ENCODE measurements around the gene VAV1. TPM values are rescaled to one million over a fixed set of nuclear protein-coding genes. Genes with fewer than 3 reads are reported as not detected.

The VAV1 gene
- total RNA-seq, 2 donors from 2014 or later, result 111 to 114 TPM

DNA sequence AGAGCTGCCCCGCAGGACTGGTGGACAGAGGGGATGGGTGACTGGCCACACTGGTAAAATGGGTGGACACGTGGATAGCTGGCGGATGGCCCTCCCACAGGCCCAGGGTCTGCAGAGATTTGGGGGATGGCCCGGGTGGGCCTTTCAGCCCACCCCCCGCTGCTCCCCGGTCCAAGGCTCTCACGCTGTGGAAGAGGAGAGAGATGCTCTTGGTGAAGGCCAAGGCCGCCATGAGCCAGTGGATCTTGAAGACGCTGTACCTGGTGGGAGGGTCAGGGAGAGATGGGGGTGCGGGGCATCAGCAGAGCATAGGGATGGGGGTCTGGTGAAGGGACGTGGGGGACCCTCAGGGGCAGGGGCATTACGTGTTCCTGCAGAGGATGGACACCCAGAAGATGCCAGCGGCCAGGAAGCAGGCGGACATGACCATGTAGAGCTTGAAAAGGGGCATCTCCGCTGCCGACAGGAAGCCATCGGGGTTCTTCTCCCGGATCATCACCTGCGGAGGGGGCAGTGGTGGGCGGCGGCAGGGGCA is 39.6 kb upstream of the VAV1 start:
- ATAC-seq (replicated peaks in 1 of 2) (no peak), DNase-seq (no peak)
- Mint-ChIP-seq H3K4me1 (ENCODE audit: low read depth) (peaks cover 18% of the 10 kb centered on the region), H3K4me3 (no peak overlapping the region), H3K27me3 (ENCODE audit: low read depth) (no peaks in the 10 kb centered on the region), H3K36me3 (ENCODE audit: insufficient read depth in 2 of 2) (peaks cover 5 to 19% of the 10 kb centered on the region in 2 donors), H3K27ac (no peak overlapping the region), H3K9me3 (no peaks in the 10 kb centered on the region)

DNA sequence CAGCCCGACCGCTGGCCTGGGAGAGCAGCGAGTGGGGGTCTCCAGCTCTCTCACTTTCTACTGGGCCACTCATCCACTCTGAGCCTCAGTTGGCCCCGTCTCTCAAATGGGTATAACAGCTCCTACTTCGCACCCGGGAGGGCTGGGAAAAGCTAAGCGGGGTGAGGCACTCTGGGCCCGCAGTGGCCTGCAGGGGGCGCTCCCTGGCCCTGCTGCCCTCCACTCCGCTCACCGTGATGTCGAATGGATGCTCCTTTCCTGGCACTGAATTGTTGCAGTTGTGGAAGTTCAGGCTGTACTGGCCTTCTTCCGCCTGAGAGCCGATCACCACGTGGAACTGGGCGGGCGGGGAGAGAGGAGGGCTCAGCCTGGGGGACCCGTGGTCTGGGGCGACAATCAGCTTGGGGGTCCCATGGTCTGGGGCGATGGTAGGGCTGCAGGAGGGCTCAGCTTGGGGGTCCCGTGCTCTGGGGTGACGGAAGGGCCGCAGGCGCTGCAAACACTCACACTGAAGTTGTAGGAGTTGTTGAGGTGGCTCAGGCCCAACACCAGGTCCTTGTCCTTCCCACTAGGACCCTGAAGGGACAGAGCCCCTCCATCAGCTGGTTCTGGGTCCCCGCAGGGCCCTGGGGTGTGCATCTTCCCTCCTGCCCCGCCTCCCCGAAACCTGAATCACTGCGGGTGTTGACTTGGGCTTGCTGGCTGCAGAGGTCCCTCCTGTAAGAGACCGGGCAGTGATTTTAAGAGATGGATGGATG is 39.0 kb upstream of the VAV1 start:
- no peak for DNase-seq
- Mint-ChIP-seq H3K36me3 (ENCODE audit: insufficient read depth in 2 of 2) (peaks cover 5 to 19% of the 10 kb centered on the region in 2 donors), H3K27me3 (ENCODE audit: low read depth) (no peaks in the 10 kb centered on the region), H3K4me1 (ENCODE audit: low read depth) (peaks cover 25% of the 10 kb centered on the region), H3K4me3 (no peak overlapping the region), H3K9me3 (no peaks in the 10 kb centered on the region), H3K27ac (no peak overlapping the region)
- no peak for ATAC-seq (replicated peaks in 1 of 2)

DNA sequence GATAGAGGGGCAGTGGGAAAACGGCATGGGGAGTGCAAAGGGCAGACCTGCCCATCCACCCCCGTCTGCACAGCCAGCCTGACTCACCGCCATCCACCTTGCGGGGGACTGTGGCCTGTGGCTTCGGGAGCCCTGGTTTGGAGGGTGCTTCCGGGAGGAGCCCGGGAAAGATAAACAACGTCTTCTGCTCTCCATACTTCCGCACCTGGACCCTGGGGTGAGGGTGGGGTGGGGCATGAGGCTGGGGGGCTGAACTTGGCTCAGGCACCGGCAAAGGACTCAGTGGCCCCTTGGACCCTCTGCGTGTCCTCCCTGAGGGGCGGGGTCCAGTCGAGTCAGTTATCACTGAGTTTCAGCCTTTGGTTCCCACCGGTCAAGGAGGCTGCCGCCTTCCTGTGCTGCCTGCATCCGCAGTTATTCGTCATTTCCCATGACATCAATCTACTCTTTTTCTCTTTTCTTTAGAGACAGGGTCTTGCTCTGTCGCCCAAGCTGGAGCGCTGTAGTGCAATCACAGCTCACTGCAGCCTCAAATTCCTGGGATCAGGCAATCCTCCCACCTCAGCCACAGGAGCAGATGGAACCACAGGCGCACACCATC is 38.3 kb upstream of the VAV1 start:
- DNase-seq (no peak), ATAC-seq (replicated peaks in 1 of 2) (no peak)
- no peaks in the 10 kb centered on the region for H3K27me3 Mint-ChIP-seq (ENCODE audit: low read depth)
- no peak overlapping the region for H3K27ac Mint-ChIP-seq
- H3K4me1 Mint-ChIP-seq (ENCODE audit: low read depth), result peaks cover 32% of the 10 kb centered on the region
- H3K4me3 Mint-ChIP-seq, result no peak overlapping the region
- H3K36me3 Mint-ChIP-seq (ENCODE audit: insufficient read depth in 2 of 2), result peaks cover 5 to 19% of the 10 kb centered on the region in 2 donors
- no peaks in the 10 kb centered on the region for H3K9me3 Mint-ChIP-seq

DNA sequence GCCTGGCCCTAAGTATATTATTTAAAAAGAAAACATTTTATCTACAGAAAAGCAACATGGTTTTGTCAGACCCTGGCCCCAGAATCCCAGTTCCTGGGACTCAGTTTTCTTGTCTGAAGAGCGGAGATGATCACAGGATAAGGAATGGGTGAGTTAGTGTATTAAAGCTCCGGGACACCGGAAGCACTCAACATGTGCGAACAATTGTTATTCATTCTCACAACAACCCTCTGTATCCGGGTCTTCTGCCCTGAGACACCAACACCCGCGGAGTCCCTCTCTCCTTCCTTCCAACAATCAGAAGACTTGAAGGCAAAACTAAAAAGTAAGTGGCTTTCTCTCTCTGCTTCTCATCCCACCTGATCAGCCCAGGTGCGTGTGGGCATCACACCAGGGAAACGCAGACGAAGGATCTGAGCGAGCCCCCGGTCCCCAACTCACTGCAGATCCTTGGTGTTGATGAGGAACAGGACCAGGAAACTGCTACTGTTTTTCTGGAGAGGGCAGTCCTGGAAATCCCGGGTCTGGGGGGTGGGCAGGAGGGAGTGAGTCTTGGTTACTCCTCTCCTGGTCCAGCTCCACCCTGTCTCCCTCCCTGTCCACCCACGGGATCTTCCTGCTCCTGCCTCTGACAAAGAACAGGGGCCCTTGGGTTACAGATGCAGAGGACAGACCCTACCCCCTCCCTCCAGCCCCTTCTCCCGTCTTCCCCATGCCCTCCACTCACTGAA is 37.2 kb upstream of the VAV1 start:
- Mint-ChIP-seq H3K27me3 (ENCODE audit: low read depth) (no peaks in the 10 kb centered on the region), H3K27ac (peak overlapping the region; percentile 98), H3K4me3 (peak overlapping the region; percentile 92 to 96), H3K36me3 (ENCODE audit: insufficient read depth in 2 of 2) (peaks cover 5 to 15% of the 10 kb centered on the region in 2 donors), H3K4me1 (ENCODE audit: low read depth) (peaks cover 34% of the 10 kb centered on the region), H3K9me3 (no peaks in the 10 kb centered on the region)
- DNase-seq (no peak), ATAC-seq (replicated peaks in 1 of 2) (no peak)

DNA sequence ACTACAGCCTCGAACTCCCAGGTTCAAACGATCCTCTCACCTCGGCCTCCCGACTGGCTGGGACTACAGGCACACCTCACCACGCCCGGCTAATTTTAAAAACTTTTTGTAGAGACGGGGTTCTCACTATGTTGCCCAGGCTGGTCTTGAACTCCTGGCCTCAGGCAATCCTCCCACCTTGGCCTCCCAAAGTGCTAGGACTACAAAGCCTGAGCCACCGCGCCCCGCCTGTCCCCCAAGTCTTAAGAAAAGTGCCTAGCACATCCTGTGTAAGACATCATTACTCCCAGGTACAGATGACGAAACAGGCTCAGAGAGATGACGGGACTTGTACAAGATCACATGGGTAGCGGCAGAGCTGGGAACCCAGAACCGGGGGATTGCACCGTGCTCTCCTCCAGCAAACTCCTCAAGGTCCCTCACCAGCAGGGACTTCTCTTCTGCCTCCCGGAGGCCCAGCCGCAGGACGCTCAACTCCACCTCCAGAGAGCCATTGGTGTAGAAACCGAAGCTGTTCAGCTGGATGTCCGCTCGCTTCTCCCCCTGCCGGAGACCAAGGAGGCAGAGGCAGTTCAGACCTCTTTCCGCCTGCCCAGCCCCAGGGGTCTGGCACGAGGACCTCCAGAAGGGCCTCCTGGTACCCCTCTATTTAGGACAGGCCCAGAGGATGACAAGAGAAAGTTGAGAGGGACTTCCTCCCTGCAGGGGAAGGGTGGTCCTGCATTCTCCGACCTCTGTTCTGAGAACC is 36.2 kb upstream of the VAV1 start:
- H3K4me3 Mint-ChIP-seq, result peak overlapping the region; percentile 92 to 96
- H3K9me3 Mint-ChIP-seq, result no peaks in the 10 kb centered on the region
- H3K36me3 Mint-ChIP-seq (ENCODE audit: insufficient read depth in 2 of 2), result peaks cover 7 to 15% of the 10 kb centered on the region in 2 donors
- ATAC-seq (replicated peaks in 1 of 2) (peak; percentile 26 to 27), DNase-seq (peak; percentile 76 to 84)
- peak overlapping the region; percentile 98 for H3K27ac Mint-ChIP-seq
- no peaks in the 10 kb centered on the region for H3K27me3 Mint-ChIP-seq (ENCODE audit: low read depth)
- peaks cover 41% of the 10 kb centered on the region for H3K4me1 Mint-ChIP-seq (ENCODE audit: low read depth)

DNA sequence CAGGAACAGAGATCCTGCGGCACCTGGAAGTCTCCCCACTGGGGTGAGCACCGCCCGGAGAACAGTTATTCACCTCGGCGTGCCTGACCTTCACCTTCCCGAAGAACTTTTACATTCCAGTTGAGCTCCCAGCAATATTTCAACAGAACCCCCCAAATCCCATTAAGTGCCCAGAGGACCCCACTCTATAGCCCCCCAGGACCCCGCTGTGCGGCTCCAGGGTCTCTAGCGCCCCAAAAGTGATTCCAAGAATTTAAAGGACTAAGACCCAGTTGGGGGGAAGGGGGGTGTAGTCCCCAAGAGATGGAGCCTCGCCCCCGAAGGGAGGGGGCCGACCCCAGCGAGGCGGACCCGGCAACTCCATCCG is 35.6 kb upstream of the VAV1 start:
- H3K36me3 Mint-ChIP-seq (ENCODE audit: insufficient read depth in 2 of 2), result peaks cover 7 to 15% of the 10 kb centered on the region in 2 donors
- peak overlapping the region; percentile 92 to 96 for H3K4me3 Mint-ChIP-seq
- no peaks in the 10 kb centered on the region for H3K9me3 Mint-ChIP-seq
- no peak for ATAC-seq (replicated peaks in 1 of 2)
- peaks cover 45% of the 10 kb centered on the region for H3K4me1 Mint-ChIP-seq (ENCODE audit: low read depth)
- no peaks in the 10 kb centered on the region for H3K27me3 Mint-ChIP-seq (ENCODE audit: low read depth)
- no peak for DNase-seq
- peak overlapping the region; percentile 98 for H3K27ac Mint-ChIP-seq

DNA sequence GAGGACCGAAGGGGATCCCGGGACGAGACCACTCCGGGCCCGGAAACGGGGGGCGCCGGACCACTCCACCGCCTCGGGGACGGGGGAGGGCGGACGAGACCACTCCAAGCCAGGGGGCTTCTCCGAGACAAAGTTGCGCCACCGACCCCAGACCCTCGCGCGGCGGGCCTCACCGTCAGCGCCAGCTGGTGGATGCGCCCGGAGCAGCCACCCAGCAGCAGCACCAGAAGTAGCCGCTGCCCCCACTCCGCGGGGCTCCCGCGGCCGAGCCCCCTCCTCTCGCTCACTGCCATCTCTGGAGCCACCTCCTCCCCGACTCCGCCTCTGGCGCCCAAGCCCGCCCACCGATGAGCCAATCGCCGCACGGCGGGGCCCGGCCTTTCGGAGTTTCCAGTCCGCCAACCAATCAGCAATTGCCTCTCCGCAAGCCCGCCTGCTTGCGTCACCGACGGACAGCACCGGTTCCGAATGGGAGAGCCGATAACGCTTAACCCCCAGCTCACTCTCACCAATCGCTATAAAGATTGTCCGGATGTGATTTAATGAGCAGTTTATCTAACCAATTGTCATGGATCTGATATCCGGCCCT is 35.1 kb upstream of the VAV1 start, which contains the start of gene GPR108:
Gene GPR108, minus strand, starts transcription at position 297 of the 589 bp plus-strand sequence. Its CDS starts 4 bp downstream, at position 293.
- Mint-ChIP-seq H3K27me3 (ENCODE audit: low read depth) (no peaks in the 10 kb centered on the region), H3K36me3 (ENCODE audit: insufficient read depth in 2 of 2) (peaks cover 6 to 12% of the 10 kb centered on the region in 2 donors), H3K4me1 (ENCODE audit: low read depth) (peaks cover 45% of the 10 kb centered on the region), H3K4me3 (peak within 1 kb of the TSS; percentile 92 to 96), H3K27ac (peak within 1 kb of the TSS; percentile 98), H3K9me3 (no peaks in the 10 kb centered on the region)
- DNase-seq, result peak; percentile 99 to 100
- ATAC-seq (replicated peaks in 1 of 2), result peak; percentile 80

DNA sequence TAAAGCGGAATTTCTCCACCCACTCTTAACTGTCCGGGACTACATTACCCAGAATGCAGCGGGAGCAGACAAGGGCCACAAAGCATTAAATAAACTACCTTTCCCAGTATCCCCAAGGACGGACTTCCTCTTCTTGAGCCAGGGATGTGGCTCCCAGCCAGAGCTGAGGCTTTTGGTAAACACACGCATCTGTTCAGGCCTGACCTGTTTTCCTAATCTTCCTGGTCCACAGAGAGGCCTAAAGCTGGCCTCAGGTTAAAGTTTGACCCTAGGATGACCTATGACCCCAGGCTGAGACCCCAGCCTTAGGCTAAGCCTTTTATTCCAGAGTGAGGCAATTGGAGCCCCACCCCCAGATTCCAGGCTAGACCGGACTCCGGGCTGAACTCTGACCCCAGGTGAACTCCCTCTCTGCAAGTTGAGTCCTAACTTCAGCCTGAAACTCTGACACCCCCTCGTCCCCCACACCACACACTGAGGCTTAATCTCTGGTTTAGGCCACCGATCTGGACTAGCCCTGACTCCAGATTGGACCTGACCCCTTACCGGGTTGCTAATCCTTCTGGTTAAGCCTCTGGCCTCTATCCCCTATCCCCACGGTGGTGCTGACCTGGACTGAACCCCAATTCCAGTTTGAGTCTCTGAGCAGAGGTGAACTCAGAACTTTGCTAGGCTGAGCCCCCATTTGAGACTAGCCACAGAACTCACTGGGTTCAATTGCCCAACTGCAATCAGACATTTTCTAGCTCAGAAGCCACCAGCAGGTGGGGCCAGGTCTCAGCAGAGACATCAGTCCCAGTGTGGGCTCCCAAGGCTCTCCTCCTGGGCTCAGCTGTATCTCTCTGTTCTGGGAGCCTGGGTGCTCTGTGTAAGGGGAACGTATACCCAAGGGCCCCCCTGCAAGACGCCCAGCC is 34.4 kb upstream of the VAV1 start:
- Mint-ChIP-seq H3K4me3 (peak overlapping the region; percentile 92 to 96), H3K4me1 (ENCODE audit: low read depth) (peaks cover 45% of the 10 kb centered on the region), H3K27me3 (ENCODE audit: low read depth) (no peaks in the 10 kb centered on the region), H3K27ac (peak overlapping the region; percentile 77), H3K9me3 (no peaks in the 10 kb centered on the region), H3K36me3 (ENCODE audit: insufficient read depth in 2 of 2) (peaks cover 5 to 14% of the 10 kb centered on the region in 2 donors)
- ATAC-seq (replicated peaks in 1 of 2), result peak; percentile 22 to 34
- peak; percentile 82 to 88 for DNase-seq

DNA sequence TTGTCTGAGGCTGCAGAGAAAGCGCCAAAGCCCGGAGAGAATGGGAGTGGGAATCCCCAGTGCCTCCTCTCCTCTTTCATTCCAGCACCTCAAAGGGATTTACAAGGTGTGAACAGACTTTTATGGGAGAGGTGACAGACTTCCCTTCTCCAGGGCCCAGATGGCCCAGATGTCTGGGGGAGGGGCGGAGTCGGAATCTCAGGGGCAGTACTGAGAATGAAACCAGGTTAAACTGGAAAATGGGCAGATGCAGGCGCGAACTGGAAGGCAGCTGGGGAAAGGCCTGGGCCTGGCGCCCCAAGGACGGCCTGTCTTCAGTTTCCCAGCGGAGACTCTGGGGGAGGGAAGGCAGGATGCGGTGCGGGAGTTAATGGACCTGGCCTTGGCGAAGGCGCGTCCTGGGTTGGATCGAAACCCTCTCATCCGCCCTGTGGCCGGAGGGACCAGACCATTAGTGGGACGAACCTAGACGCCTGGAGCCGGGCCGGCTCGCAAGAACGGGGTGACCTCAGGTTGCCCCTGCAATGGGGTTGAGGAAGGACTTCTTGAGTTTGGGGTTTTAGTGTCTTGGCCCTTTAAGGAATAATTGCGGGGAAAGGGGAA is 33.6 kb upstream of the VAV1 start:
- H3K27me3 Mint-ChIP-seq (ENCODE audit: low read depth), result no peaks in the 10 kb centered on the region
- ATAC-seq (replicated peaks in 1 of 2) (no peak), DNase-seq (peak in 1 of 2 donors; percentile 33)
- peak overlapping the region; percentile 92 to 96 for H3K4me3 Mint-ChIP-seq
- H3K27ac Mint-ChIP-seq, result peak overlapping the region; percentile 77
- peaks cover 8 to 17% of the 10 kb centered on the region in 2 donors for H3K36me3 Mint-ChIP-seq (ENCODE audit: insufficient read depth in 2 of 2)
- H3K9me3 Mint-ChIP-seq, result no peaks in the 10 kb centered on the region
- H3K4me1 Mint-ChIP-seq (ENCODE audit: low read depth), result peaks cover 45% of the 10 kb centered on the region

DNA sequence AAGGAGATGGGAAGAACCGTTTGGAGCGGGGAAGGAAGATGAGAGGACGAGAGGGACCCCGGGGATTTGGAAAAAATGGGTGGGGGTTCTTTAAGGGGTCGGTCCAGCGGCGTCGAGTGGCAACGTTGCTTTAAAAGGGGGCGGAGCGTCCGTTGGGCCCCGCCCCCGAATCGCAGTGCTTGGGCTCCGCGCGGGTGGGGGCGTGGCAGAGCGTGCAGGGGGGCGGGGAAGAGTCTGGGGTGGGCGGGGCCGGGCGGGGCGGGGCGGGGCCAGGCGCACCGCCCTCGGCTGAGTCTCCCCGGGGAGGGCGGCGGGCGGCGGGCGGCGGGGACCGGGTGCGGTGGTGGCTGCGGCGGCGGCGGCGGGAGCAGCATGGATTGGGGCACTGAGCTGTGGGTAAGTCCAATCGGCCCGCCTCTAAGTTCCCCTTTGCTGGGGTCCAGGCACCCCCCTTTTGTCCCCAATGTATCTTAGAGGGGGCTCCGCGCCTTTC is 33.1 kb upstream of the VAV1 start, which contains the start of gene TRIP10:
Gene TRIP10, plus strand, starts transcription at position 291 of the 493 bp plus-strand sequence. Its CDS starts 82 bp downstream, at position 373.
- peak within 1 kb of the TSS; percentile 77 for H3K27ac Mint-ChIP-seq
- ATAC-seq (replicated peaks in 1 of 2), result peak; percentile 2 to 4

More for the DNA sequence above, 33.1 kb upstream of the VAV1 start, which contains the start of gene TRIP10:
- Mint-ChIP-seq H3K27me3 (ENCODE audit: low read depth) (no peaks in the 10 kb centered on the region), H3K9me3 (no peaks in the 10 kb centered on the region), H3K4me1 (ENCODE audit: low read depth) (peaks cover 45% of the 10 kb centered on the region), H3K36me3 (ENCODE audit: insufficient read depth in 2 of 2) (peaks cover 7 to 21% of the 10 kb centered on the region in 2 donors), H3K4me3 (peak within 1 kb of the TSS; percentile 92 to 96)
- peak; percentile 86 to 89 for DNase-seq

All from activated T-cell treated with anti-CD3 and anti-CD28 coated beads, Interleukin-2, amount 50 U/mL, for 72 hours (primary cell).